Right ventricle myocardium inferior (tissue), 1 donor: ENCODE data around the gene CENPT. TPM values are rescaled to one million over a fixed set of nuclear protein-coding genes. Genes with fewer than 3 reads are reported as not detected.

ENCODE experiments used
- ATAC-seq: fragments of 200-7000 bp; cut with Tn5 transposase; one replicate; pipeline ENCODE4 v1.9.1; 2020; ENCODE audit warnings: mild to moderate bottlenecking, moderate library complexity
- DNase-seq: peaks from one replicate; pipeline ENCODE4 v3.0.0; 2021; ENCODE audit errors: missing footprints
- intact Hi-C: fragments of 100-400 bp; cut with DNase I; formaldehyde crosslinking; loops from one replicate; pipeline ENCODE4 v1.11.0; 2022
- long read RNA-seq: library from polyadenylated mRNA; unstranded; transcript quantifications from one replicate; pipeline ENCODE4 v2.0.0, GENCODE V29; 2021
- total RNA-seq: library from RNA; stranded (reverse); fragmentation: NEBNext Ultra II Directional; extraction: Animal tissue kit (Norgen Biotek cat#: 25700); gene quantifications from one replicate; pipeline ENCODE4 v1.2.1, GENCODE V29; 2021
- donor health status: DM: no; HTN: yes; CAD: no; lungs with severe emphysema.

CENPT gene
- total RNA-seq: 21.3 TPM
- long read RNA-seq, transcript CENPT-218 (12 exons, 2,133 nt): major isoform, 5 of 28 reads
- long read RNA-seq, partial matches to known transcripts: 12 of 28 reads
- long read RNA-seq, other reads (novel, unspliced or antisense): 11 of 28 reads

GRCh38 chr16:67847064-67847861 lies at the start of gene CENPT:
CENPT (minus strand) TSS chr16:67847693; CDS start chr16:67833859, 13,834 bp downstream.
- ATAC-seq (peak; percentile 62), DNase-seq (peak; percentile 89)
- intact Hi-C loops: loop anchor here (1.0 to 2.0 kb wide), 3 partner anchors 16 to 40 kb away; partner anchors contain the start of genes EDC4, RANBP10 and TSNAXIP1

GRCh38 chr16:67897231-67897630 lies 49.7 kb upstream of the CENPT start:
- intact Hi-C loops: no loop called here
- DNase-seq: no peak
- ATAC-seq: no peak

GRCh38 chr16:67893743-67894399 lies 46.4 kb upstream of the CENPT start:
- ATAC-seq (peak; percentile 33), DNase-seq (no peak)
- intact Hi-C loops: loop anchor here (2.0 kb wide), 1 partner anchor 129 kb away; the partner anchor contains the start of genes DDX28 and DUS2

- ATAC-seq (peak; percentile 98), DNase-seq (peak; percentile 98)
- intact Hi-C loops: loop anchor here (2.0 kb wide), 1 partner anchor 130 kb away; the partner anchor contains the start of genes DDX28 and DUS2
Observed at GRCh38 chr16:67892899-67893742, 45.6 kb upstream of the CENPT start, which contains the start of gene PSKH1. PSKH1 (plus strand) TSS chr16:67893254; CDS start chr16:67908750, 15,496 bp downstream.

- ATAC-seq: no peak
- intact Hi-C loops: loop anchor here (2.0 kb wide), 1 partner anchor 130 kb away; the partner anchor contains the start of genes DDX28 and DUS2
Observed at GRCh38 chr16:67892375-67892774, 44.9 kb upstream of the CENPT start.

GRCh38 chr16:67888331-67888730 lies 40.8 kb upstream of the CENPT start:
- ATAC-seq (no peak), DNase-seq (no peak)
- intact Hi-C loops: no loop called here

More at GRCh38 chr16:67892375-67892774, 44.9 kb upstream of the CENPT start:
- no peak for DNase-seq

GRCh38 chr16:67886387-67886786 lies 38.9 kb upstream of the CENPT start:
- ATAC-seq (no peak), DNase-seq (no peak)
- intact Hi-C loops: no loop called here

GRCh38 chr16:67885976-67886375 lies 38.5 kb upstream of the CENPT start:
- intact Hi-C loops: loop anchor here (2.0 kb wide), 1 partner anchor 43 kb away; no protein-coding TSS in a partner anchor
- DNase-seq: no peak
- ATAC-seq: no peak

- intact Hi-C loops: loop anchor here (2.0 kb wide), 1 partner anchor 43 kb away; no protein-coding TSS in a partner anchor
- ATAC-seq: no peak
- DNase-seq: no peak
Observed at GRCh38 chr16:67885545-67885944, 38.1 kb upstream of the CENPT start.

GRCh38 chr16:67884684-67885083 lies 37.2 kb upstream of the CENPT start, which contains the start of gene NRN1L:
NRN1L (plus strand) TSS chr16:67884885; CDS start chr16:67884904, 19 bp downstream.
- intact Hi-C loops: loop anchor here (2.0 kb wide), 1 partner anchor 44 kb away; no protein-coding TSS in a partner anchor
- DNase-seq: peak; percentile 89
- peak; percentile 78 for ATAC-seq

- intact Hi-C loops: loop anchor here (2.0 kb wide), 2 partner anchors 45 to 157 kb away; no protein-coding TSS in a partner anchor
- DNase-seq (peak; percentile 76), ATAC-seq (no peak)
Observed at GRCh38 chr16:67883872-67884261, 36.4 kb upstream of the CENPT start.

- ATAC-seq (no peak), DNase-seq (no peak)
- intact Hi-C loops: loop anchor here (2.0 kb wide), 1 partner anchor 157 kb away; no protein-coding TSS in a partner anchor
Observed at GRCh38 chr16:67883146-67883871, 35.8 kb upstream of the CENPT start.

- DNase-seq: peak; percentile 76
- ATAC-seq: peak; percentile 65
- intact Hi-C loops: loop anchor here (2.0 kb wide), 1 partner anchor 158 kb away; no protein-coding TSS in a partner anchor
Observed at GRCh38 chr16:67882374-67883145, 35.1 kb upstream of the CENPT start.

GRCh38 chr16:67881621-67882161 lies 34.2 kb upstream of the CENPT start:
- DNase-seq (peak; percentile 74), ATAC-seq (peak; percentile 66)
- intact Hi-C loops: loop anchor here (1.0 to 2.0 kb wide), 2 partner anchors 18 to 159 kb away; no protein-coding TSS in a partner anchor

GRCh38 chr16:67880584-67880983 lies 33.1 kb upstream of the CENPT start:
- DNase-seq: no peak
- no peak for ATAC-seq
- intact Hi-C loops: no loop called here

- no peak for DNase-seq
- ATAC-seq: no peak
- intact Hi-C loops: no loop called here
Observed at GRCh38 chr16:67879936-67880335, 32.4 kb upstream of the CENPT start.
